EL (cell line): ENCODE measurements around the gene ACOX2.
A peak's percentile ranks its signal among the peaks of the same experiment; 100 is the strongest.

ENCODE experiments used
- DNase-seq: peaks from one replicate; pipeline ENCODE4 v3.0.0-alpha.2; 2016

Gene ACOX2

DNA sequence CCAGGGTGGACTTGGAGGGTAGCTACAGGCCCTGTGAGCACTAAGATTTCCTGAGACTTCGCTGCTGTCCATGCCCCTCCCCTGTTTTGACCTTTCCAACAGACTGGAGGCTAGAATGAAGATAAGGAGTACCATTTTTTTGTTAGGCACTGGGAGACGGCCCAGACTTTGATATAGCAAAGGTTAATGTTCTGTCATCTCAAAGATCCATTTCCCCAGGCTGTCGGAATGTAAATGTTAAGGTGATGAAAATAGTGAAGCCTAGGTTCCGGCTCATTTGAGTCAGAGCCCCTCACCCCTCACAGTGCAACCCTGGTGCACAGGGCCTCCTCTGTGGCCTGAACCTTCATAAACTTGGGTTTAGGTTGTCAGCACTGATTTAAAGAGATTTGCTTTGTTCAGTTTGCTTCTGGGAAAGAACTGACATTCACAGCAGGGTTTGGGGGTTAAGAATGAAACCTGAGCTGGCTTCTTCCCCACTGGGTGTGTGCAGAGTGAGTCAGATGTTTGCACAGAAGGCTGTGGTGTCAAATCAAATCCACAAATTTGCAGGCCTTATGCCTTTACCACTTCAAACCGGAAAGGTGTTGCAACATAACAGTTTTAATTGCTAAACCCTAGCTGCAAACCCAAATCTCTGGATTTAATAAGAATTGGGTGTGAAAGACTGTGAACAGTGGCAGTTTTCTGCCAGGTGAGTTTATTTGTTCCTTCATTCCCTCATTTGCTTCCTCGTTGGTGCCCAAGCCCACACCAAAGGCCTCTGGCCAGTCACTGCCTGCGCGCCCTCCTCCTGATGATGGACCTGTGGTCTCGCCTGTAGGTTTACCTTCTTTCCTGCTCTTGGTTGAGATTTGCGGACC is 65.7 kb downstream of the ACOX2 start:
- DNase-seq = peak; percentile 78

DNA sequence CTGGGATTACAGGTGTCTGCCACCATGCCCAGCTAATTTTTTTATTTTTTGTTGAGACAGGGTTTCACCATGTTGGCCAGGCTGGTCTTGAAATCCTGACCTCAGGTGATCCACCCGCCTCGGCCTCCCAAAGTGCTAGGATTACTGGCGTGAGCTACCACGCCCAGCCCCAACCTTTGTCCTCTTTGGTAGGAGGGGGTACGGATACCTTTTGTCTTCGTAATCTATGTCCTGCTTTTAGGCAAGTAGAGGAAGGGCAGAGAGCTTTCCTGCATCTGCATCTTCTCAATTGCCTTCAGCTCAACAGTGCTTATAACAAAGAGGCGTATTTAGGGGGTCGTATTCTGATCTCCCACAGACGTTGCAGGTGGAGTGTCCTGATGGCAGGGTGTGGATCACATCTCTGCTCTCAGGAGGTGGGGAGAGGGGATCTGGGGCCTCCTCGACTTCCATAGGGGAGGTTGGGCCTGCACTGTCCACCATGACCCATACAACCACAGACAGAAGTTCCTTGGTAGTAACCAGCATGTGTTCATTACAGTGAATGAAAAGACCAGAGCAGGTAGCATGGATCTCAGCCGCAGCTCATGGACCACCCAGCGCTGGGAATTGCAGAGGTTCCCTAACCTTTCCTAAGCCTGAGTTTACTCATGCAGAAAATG is 66.5 kb downstream of the ACOX2 start:
- no peak for DNase-seq

DNA sequence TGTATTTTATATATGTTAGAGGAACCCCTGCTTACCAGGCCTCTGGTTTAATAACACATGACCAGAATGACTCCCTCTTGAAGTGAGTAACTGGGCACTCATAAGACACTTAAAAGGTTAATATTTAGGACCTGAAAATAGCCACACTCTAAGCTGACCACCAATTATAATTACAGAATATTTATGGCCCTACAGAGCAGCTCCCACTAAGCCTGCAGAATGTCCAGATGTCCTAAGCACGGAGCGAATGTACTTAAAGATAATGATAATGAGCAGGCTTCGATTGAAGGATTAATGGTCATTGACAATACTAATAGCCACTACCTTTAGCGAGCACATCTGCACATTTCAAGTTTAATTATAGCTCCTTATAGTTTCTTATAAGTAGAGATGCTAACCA is 67.9 kb downstream of the ACOX2 start:
- DNase-seq = no peak

DNA sequence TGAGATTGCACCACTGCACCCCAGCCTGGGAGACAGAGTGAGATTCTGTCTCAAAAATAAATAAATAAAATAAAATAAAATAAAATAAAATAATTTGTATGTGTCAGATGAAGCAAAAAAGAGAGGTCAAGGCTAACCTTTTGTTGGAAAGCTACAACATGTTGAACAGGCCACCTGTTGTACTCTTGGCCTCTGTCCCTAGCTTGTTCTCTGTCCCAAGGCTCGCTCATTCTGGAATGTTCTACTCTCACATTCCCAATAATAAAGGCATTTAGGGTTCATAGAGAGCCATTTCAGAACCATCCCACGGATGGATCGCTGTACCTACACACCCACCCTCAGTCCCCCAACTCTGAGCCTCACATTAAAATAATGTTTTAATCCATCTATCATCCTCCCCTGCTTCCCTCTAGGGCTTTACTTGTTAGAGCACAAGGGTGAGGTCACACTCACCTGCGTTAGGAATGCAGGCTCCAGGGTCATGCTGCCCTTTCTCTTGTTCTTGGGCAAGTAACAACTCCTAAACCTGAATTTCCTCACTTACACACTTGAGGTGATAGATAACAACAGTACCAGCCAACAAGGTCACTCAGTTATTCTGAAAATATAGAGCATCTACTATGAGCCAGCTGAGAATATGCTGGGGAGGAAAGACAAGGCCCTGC is 70.0 kb downstream of the ACOX2 start:
- no peak for DNase-seq

DNA sequence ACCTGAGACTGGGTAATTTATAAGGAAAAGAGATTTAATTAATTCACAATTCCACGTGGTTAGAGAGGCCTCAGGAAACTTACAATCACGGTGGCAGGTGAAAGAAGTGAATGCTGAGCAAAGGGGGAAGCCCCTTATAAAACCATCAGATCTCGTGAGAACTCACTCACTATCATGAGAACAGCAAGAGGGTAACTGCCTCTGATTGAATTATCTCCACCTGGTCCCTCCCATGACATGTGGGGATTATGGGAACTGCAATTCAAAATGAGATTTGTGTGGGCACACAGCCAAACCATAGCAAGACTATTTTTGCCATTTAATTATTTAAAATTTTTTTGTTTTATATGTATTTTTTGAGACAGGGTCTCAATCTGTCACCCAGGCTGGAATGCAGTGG is 72.1 kb downstream of the ACOX2 start:
- DNase-seq = no peak

DNA sequence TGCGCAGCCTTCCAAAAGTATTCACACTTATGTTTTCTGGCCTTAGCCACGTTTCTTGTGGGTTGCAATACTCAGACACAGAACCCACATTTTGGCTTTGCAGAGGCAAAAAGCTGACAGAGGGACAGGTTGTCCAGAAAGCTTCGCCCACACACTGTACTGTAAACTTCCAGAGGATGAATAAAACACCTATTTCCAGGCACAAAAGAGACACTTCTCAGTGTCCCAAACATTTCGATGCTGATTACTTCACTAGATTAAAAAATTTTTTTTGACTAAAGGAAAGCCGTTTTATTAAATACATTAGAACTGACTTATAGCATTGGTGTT is 73.1 kb downstream of the ACOX2 start:
- no peak for DNase-seq

DNA sequence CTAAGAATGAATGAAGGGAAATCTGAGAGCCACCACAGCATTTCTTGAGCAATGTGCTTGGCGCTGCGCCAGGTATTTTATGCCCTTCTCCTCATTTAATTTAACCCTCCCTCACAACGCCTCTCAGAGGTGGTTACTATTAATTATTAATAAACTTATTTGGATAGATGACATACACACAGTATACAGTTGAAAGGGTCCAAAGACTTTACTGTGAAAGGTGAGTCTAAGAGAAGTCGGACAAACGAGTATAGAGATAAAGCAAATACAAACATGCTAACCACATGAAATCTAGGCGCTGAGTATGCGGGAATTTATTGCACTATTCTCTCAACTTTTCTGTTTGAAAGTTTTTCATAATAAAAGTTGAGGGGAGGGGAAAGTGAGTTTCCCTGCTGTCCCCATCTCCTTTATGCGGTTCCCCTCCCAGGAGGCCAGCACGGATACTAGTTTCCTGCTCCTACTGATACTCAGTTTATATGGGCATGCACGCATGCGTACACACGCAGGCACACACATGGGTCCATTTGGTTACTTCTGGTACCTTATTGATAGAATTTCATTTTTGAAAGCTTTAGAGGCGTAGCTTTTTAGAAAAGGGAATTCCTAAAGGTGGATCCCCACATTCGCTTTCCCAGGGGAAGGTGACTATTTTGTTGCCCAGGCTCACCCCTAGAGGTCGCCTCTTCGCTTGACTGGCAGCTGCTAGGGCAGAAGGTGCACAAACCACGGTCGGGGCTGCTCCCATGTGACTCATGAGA is 73.6 kb downstream of the ACOX2 start:
- peak; percentile 87 for DNase-seq

DNA sequence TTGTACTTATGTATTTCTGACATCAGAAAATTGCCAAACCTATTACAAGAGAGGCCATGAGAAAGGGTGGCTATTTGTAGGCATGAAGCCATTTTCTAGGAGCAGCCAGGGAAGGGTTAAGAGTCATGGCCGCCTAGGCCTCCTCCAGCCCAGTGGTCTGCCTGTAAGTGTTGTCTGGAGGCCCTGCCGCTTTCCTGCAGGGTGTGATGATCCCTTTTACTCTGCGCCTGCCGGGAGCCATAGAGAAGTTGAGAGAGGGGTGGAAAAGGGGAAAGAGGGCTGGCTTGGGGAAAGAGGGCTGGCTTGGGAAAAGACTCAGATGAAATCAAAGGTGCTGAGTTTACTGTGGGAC is 74.2 kb downstream of the ACOX2 start:
- DNase-seq = no peak

DNA sequence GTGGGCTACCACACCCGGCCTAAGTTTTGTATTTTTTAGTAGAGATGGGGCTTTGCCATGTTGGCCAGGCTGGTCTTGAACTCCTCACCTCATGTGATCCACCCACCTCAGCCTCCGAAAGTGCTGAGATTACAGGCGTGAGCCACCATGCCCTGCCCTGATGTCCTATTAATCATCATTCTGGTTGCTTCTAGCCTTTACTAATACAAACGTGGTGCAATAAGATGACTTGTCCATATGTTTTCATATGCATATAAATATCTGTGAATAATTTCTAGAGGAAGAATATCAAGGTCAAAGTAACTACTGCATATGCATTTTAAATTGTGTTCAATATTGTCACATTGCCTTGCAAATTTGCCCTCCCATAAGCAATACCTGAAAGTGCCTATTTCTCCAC is 77.8 kb downstream of the ACOX2 start:
- DNase-seq = no peak
